Stomach (tissue), 9 donors: Measurements from ENCODE around the gene RBFOX2. TPM values are rescaled to one million over a fixed set of nuclear protein-coding genes. Genes with fewer than 3 reads are reported as not detected.

Experiments
- DNase-seq, 2 donors: peaks; one replicate each; pipeline versions ENCODE4 v3.0.0 to v3.0.0-alpha.2; 2013 to 2019
- H3K27ac ChIP-seq, 5 donors: fragments of 200-600 bp in 4 of 5; sonication (generic) in 4 of 5; one replicate each; pipeline ENCODE4 v1.5.1; 2013 to 2019; ENCODE audit warnings: mild to moderate bottlenecking in 1 of 5, moderate library complexity in 1 of 5
- H3K27me3 ChIP-seq, 3 donors: fragments of 200-600 bp; sonication (generic); one replicate each; pipeline ENCODE4 v1.5.1; 2017 to 2019; ENCODE audit warnings: mixed run types in 1 of 3
- H3K36me3 ChIP-seq, 4 donors: fragments of 200-600 bp; sonication (generic); 1 replicate in 3 of 4; 2 replicates in 1 of 4; pipeline ENCODE4 v1.5.1; 2016 to 2019
- H3K4me1 ChIP-seq, 4 donors: fragments of 200-600 bp; sonication (generic); one replicate each; pipeline ENCODE4 v1.5.1; 2016 to 2019
- H3K4me3 ChIP-seq, 4 donors: fragments of 200-600 bp; sonication (generic) in 3 of 4; one replicate each; pipeline ENCODE4 v1.5.1; 2016 to 2019; ENCODE audit warnings: mild to moderate bottlenecking in 1 of 4
- H3K9me3 ChIP-seq, 4 donors: fragments of 200-600 bp; sonication (generic); one replicate each; pipeline ENCODE4 v1.5.1; 2016 to 2019
- CTCF ChIP-seq, 7 experiments: fragments of 450-650 bp in 4 of 7; fragments of 200-600 bp in 3 of 7; sonication (generic) in 3 of 7; IDR thresholded peaks; one replicate each; pipeline ENCODE4 v1.5.1; 2016 to 2019; ENCODE audit warnings: antibody characterized with exemption in 7 of 7, control low read depth in 2 of 7, mild to moderate bottlenecking in 1 of 7
- EP300 ChIP-seq: sonication (generic); formaldehyde crosslinking; IDR thresholded peaks from one replicate; pipeline ENCODE4 v1.6.1; 2017; ENCODE audit warnings: antibody characterized with exemption
- POLR2A ChIP-seq, 4 donors: fragments of 450-650 bp; IDR thresholded peaks; one replicate each; pipeline ENCODE4 v1.6.1; 2016; ENCODE audit warnings: antibody characterized with exemption in 4 of 4, control low read depth in 2 of 4, mild to moderate bottlenecking in 1 of 4, moderate library complexity in 1 of 4
- POLR2AphosphoS5 ChIP-seq, 3 donors: sonication (generic); formaldehyde crosslinking; IDR thresholded peaks; one replicate each; pipeline ENCODE4 v1.6.1; 2016; ENCODE audit warnings: antibody characterized with exemption in 3 of 3
- WGBS, 5 donors: extraction: QIAGEN DNeasy Blood & Tissue Kit in 3 of 5; methylation state at CpG; one replicate each; pipeline versions ENCODE4 v1.1.5 to v1.1.7; 2013 to 2018; 5-methylcytosine and 5-hydroxymethylcytosine counted together
- intact Hi-C: fragments of 100-400 bp; cut with DNase I; formaldehyde crosslinking; loops from one replicate; pipeline ENCODE4 v1.15.1; 2023; ENCODE audit warnings: low total_unique reads
- polyA plus RNA-seq, 3 donors: library from polyadenylated mRNA; stranded (reverse); fragments of 200-250 nt; gene quantifications; one replicate each; pipeline ENCODE4 v1.2.3, GENCODE V29; 2013
- total RNA-seq, 5 donors: library from RNA; depleted of rRNA; stranded (reverse); fragments of >200 nt; gene quantifications; one replicate each; pipeline versions ENCODE4 v1.1.0 to v1.2.3, GENCODE V29; 2014 to 2016
- donor health status: healthy with polysubstance abuse.
- donor health status: Bipolar disorder and iron deficiency.
- donor health status: healthy.

Gene RBFOX2
- total and polyA plus RNA-seq, 8 donors, result 14.9 to 176 (median 46.7) TPM

DNA sequence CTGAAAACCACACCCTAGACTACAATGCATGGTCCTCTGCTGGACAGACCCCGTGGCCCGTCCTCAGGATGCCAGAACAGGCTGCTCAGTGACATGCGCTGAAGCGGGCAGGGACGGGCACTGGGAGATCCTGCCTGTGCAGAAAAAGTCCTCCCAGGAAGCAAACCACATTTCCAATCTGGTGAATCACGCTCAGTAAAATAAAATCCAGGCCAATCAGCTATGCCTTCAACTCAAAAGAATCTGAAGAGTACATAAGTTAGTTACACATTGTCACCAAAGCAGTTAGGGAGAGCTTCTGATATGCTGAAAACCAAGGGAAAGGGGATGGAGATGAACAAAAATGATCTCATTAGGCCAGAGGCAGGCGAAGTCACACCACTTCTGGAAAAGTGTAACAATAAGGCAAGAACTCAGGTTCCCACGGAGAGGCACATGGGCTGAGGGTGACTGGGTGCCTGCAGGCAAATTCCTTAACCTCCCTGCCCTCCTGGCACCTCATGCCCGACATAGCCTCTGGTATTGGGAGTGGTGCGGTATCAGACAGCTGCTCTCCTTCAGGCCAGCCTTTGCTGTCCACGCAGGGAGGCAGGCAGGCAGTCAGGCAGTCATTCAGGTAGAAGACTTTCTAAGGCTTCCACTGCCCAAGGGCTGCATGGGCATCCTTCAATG lies 244.5 kb downstream of the RBFOX2 start:
- H3K36me3 ChIP-seq, result peaks cover 0 to 18% (median 11%) of the 10 kb centered on the region in 4 donors
- DNase-seq, result no peak
- no peak for TF ChIP-seq POLR2AphosphoS5 (IDR thresholded peaks at IDR 0.05)
- no peak for TF ChIP-seq POLR2A (IDR thresholded peaks at IDR 0.05)
- no peak for TF ChIP-seq CTCF (IDR thresholded peaks at IDR 0.05)
- no peak for TF ChIP-seq EP300
- intact Hi-C loops, result no loop called here
- 90 to 97% (median 93%) methylated on average over 10 to 11 of the region's 11 CpGs for WGBS, 5 donors
- H3K9me3 ChIP-seq, result no peaks in the 10 kb centered on the region
- no peaks in the 10 kb centered on the region for H3K27me3 ChIP-seq
- no peak overlapping the region for H3K27ac ChIP-seq
- H3K4me3 ChIP-seq, result no peak overlapping the region
- H3K4me1 ChIP-seq, result peaks cover 0 to 48% (median 18%) of the 10 kb centered on the region in 4 donors

DNA sequence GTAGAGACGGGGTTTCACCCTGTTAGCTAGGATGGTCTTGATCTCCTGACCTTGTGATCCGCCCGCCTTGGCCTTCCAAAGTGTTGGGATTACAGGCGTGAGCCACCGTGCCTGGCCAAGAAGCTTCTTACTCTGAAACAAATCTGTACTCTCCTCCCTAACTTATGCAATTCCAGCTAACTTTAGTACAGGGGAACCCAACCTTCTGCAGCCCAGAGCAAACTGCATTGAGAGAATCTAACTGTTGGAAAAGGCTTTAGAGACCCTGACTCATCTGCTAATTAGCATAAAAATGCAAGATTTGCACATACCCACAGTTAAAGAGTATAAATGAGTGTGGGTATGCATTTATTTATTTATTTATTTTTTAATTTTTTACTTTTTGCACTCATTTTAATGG lies 246.1 kb downstream of the RBFOX2 start:
- 86 to 96% (median 92%) methylated on average over 5 of the region's 5 CpGs for WGBS, 5 donors
- no peak for DNase-seq
- no peaks in the 10 kb centered on the region for H3K9me3 ChIP-seq
- intact Hi-C loops, result no loop called here
- peaks cover 0 to 60% (median 24%) of the 10 kb centered on the region in 4 donors for H3K4me1 ChIP-seq
- H3K4me3 ChIP-seq, result no peak overlapping the region
- no peak overlapping the region for H3K27ac ChIP-seq
- H3K36me3 ChIP-seq, result peaks cover 0 to 18% (median 11%) of the 10 kb centered on the region in 4 donors
- H3K27me3 ChIP-seq, result no peaks in the 10 kb centered on the region
- TF ChIP-seq POLR2AphosphoS5 (IDR thresholded peaks at IDR 0.05) (no peak), EP300 (no peak), CTCF (IDR thresholded peaks at IDR 0.05) (no peak), POLR2A (IDR thresholded peaks at IDR 0.05) (no peak)

- H3K36me3 ChIP-seq, result peaks cover 0 to 18% (median 11%) of the 10 kb centered on the region in 4 donors
- 81 to 90% (median 85%) methylated on average over 3 of the region's 3 CpGs for WGBS, 5 donors
- no peaks in the 10 kb centered on the region for H3K27me3 ChIP-seq
- H3K9me3 ChIP-seq, result no peaks in the 10 kb centered on the region
- H3K4me3 ChIP-seq, result no peak overlapping the region
- H3K4me1 ChIP-seq, result peaks cover 0 to 63% (median 27%) of the 10 kb centered on the region in 4 donors
- no peak for TF ChIP-seq POLR2AphosphoS5 (IDR thresholded peaks at IDR 0.05)
- no peak for TF ChIP-seq CTCF (IDR thresholded peaks at IDR 0.05)
- no peak for TF ChIP-seq EP300
- no peak for TF ChIP-seq POLR2A (IDR thresholded peaks at IDR 0.05)
- DNase-seq, result no peak
- H3K27ac ChIP-seq, result no peak overlapping the region
- intact Hi-C loops, result no loop called here
Measured at GRCh38 chr22:35781898-35782297, 246.7 kb downstream of the RBFOX2 start.

DNA sequence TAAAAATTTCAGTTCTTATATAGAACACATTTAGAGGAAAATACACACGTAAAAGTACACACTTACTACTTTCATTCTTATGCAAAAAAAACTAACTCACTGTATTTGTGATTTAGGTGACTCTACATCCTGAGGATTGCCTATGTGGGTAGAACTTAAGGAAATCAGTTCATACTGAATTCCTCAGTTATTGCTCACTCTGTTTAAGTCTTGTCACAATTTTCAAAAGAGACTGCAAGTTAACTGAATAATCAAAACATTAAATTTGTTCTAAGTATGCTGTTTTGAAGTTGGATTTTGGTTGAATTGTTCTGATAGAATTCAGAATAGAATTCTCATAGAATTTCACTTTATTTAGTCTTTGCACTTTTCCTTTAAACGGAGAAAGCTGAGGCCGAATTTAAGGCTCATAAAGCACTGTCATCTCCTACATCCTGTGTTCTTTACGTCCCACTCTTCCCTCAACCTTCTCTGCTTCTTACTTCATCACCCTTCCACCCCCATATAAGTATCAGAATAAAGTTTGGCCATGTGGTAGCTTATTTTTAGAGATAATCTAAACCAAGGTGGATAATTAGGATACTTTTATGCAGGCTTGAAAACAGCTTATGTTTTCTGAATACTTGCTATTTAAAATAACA lies 251.2 kb downstream of the RBFOX2 start:
- H3K4me1 ChIP-seq, result peaks cover 0 to 51% (median 21%) of the 10 kb centered on the region in 4 donors
- no peaks in the 10 kb centered on the region for H3K27me3 ChIP-seq
- 76 to 89% (median 82%) methylated on average over 4 of the region's 4 CpGs for WGBS, 5 donors
- H3K27ac ChIP-seq, result no peak overlapping the region
- no peak for DNase-seq
- no peak overlapping the region for H3K4me3 ChIP-seq
- H3K36me3 ChIP-seq, result peaks cover 0 to 13% (median 10%) of the 10 kb centered on the region in 4 donors
- intact Hi-C loops, result no loop called here
- TF ChIP-seq POLR2AphosphoS5 (IDR thresholded peaks at IDR 0.05), result no peak
- TF ChIP-seq EP300, result no peak
- no peak for TF ChIP-seq CTCF (IDR thresholded peaks at IDR 0.05)
- no peak for TF ChIP-seq POLR2A (IDR thresholded peaks at IDR 0.05)
- H3K9me3 ChIP-seq, result no peaks in the 10 kb centered on the region
